Non-pigmented ciliary epithelial cell (primary cell): Measurements from ENCODE around the gene CLCN2.
"Not testable (repeated sequence)": the region's sequence is repeated elsewhere in the genome, so short reads cannot be mapped to it uniquely, and the experiment has no call there.

ENCODE experiments used
- DNase-seq: peaks from one replicate; pipeline ENCODE4 v3.0.0-alpha.2; 2010; ENCODE audit warnings: low read depth

CLCN2 gene

DNA sequence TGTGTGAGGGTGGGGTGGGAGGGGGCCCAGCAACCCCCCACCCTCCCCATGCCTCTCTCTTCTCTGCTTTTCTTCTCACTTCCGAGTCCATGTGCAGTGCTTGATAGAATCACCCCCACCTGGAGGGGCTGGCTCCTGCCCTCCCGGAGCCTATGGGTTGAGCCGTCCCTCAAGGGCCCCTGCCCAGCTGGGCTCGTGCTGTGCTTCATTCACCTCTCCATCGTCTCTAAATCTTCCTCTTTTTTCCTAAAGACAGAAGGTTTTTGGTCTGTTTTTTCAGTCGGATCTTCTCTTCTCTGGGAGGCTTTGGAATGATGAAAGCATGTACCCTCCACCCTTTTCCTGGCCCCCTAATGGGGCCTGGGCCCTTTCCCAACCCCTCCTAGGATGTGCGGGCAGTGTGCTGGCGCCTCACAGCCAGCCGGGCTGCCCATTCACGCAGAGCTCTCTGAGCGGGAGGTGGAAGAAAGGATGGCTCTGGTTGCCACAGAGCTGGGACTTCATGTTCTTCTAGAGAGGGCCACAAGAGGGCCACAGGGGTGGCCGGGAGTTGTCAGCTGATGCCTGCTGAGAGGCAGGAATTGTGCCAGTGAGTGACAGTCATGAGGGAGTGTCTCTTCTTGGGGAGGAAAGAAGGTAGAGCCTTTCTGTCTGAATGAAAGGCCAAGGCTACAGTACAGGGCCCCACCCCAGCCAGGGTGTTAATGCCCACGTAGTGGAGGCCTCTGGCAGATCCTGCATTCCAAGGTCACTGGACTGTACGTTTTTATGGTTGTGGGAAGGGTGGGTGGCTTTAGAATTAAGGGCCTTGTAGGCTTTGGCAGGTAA lies 15.9 kb downstream of the CLCN2 start:
- DNase-seq = no peak

DNA sequence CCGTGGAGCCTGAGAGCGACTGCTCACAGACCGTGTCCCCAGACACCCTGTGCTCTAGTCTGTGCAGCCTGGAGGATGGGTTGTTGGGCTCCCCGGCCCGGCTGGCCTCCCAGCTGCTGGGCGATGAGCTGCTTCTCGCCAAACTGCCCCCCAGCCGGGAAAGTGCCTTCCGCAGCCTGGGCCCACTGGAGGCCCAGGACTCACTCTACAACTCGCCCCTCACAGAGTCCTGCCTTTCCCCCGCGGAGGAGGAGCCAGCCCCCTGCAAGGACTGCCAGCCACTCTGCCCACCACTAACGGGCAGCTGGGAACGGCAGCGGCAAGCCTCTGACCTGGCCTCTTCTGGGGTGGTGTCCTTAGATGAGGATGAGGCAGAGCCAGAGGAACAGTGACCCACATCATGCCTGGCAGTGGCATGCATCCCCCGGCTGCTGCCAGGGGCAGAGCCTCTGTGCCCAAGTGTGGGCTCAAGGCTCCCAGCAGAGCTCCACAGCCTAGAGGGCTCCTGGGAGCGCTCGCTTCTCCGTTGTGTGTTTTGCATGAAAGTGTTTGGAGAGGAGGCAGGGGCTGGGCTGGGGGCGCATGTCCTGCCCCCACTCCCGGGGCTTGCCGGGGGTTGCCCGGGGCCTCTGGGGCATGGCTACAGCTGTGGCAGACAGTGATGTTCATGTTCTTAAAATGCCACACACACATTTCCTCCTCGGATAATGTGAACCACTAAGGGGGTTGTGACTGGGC lies 16.7 kb downstream of the CLCN2 start:
- DNase-seq = no peak

DNA sequence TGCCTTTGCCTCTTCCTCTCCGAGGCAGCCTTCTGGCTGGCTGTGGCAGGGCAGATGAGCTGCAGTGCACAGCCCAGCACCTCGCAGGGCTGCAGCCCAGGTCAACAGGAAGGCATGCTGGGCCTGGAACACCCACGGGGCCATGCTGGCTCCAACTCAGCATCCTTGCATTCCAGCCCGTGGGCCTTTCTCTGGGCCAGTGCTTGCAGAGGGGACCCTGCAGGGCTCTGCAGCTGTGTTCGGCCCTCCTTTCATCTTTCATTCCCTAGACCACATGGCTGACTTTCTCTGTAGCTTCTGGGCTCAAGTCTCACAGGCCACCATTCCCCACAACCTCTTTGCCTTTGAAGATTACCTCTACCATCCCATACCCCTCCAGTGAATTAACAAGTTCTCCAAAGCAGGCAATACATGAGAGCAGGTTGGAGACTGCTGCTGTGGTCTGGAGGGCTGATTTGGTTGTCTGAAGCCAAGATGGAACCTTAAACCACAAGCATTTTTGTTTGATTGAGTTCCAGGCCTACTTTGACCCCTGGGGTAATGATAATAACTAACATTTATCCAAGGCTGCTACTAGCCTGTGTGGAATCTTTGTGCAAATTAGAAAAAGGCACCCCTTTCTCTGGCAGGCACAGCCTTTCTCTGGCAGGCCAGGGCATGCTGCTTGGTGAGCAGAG lies 18.1 kb downstream of the CLCN2 start:
- no peak for DNase-seq

DNA sequence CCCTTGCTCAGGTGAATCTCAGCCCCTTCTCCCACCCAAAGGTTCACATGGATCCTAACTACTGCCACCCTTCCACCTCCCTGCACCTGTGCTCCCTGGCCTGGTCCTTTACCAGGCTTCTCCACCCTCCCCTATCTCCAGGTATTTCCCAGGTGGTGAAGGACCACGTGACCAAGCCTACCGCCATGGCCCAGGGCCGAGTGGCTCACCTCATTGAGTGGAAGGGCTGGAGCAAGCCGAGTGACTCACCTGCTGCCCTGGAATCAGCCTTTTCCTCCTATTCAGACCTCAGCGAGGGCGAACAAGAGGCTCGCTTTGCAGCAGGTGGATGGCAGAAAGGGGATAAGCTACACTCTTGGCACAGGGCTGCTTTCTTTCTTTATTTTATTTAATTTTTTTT lies 19.5 kb downstream of the CLCN2 start:
- DNase-seq = no peak

DNA sequence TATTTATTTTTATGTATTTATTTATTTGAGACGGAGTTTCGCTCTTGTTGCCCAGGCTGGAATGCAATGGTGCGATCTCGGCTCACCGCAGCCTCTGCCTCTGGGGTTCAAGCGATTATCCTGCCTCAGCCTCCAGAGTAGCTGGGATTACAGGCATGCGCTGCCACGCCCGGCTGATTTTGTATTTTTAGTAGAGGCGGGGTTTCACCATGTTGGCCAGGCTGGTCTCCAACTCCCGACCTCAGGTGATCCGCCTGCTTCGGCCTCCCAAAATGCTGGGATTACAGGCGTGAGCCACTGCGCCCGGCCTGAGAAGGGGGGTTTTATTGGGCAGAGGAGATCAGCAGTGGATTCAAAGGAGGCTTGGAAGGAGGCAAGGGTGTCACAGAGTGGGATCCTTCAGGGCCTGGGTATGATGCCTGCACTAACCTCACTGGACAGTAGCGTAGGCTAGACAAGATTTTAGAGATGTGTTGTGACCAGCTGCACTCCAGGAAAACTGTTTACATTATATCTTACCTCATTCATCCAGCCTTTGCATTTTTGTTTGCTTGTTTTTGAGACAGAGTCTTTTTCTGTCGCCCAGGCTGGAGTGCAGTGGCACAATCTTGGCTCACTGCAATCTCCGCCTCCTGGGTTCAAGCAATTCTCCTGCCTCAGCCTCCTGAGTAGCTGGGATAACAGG lies 21.8 kb downstream of the CLCN2 start:
- DNase-seq = not testable (repeated sequence)

DNA sequence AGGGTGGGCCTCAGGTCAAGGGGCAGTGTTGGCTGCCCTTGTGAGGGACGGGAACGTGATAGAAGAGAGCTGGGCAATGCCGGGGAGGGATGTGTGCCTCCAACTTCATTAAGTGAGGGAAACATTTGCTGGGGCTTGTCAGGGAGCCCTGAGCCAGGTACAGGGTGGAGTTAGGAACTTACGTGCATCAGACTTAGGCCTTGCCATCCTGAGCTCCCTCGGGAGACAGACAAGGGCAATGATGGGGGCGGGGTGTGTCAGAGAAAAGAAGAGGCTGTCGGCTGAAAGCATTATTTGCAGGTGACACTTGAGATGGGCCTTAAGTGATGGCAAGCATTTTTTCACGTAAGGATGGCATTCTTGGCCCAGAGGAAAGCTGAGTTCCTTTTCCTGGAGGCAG lies 22.4 kb downstream of the CLCN2 start:
- no peak for DNase-seq

DNA sequence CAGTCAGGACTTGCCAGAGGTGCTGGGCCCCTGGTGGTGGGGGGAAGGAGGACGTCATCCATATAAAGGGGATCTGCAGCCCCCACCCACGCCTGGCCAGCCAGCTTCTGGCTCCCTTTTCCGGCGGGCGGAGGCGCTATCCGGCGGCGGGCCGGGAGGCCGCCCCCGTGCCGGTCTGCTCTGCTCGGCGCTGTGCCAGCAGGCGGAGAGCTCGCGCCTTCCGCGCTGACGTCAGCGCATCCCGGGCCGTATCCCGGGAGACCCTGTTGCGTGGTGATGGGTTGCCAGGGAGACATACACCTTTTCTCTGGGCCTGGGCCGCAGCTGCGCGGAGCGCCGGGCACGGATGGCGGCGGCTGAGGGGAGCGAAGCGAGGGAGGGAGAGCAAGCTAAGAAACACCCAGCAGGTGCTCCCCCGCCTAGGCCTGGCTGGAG lies 22.9 kb downstream of the CLCN2 start:
- no peak for DNase-seq

DNA sequence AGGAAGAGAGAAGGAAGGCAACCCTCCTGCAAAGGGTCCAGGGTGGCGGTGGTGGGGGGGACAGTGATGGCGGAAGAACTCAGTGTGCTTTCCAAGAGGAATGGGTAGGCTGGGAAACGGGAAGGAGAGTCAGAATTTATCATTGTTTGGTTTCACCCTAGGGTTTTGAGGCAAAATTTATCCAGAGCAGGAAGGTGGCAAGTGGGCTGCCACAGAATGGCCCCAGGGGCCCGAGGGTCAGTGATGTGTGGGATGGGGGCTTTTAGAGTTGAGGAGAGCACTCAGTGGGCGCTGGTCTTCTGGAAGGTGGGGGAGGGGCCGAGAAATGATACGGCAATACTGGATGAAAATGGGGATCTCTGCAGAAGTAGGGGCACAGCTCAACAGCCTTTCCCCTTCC lies 23.4 kb downstream of the CLCN2 start:
- no peak for DNase-seq

DNA sequence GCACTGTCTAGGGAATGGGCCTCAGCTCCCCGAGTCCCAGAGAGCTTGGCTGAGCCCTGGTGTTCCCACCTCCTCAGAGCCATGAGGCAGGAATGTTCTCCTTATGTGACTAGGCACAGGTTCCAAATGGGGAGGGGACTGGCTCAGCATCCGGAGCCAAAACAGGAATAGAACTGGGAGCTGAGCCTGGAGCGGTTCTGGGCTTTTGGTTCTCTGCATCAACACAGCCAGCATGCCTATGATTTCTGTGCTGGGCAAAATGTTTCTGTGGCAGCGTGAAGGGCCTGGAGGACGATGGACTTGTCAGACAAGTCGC lies 24.0 kb downstream of the CLCN2 start, which contains the start of gene FAM131A:
Gene FAM131A, plus strand, starts transcription at position 202 of the 316 bp plus-strand sequence. Its CDS starts 31 bp downstream, at position 233.
- DNase-seq = no peak

DNA sequence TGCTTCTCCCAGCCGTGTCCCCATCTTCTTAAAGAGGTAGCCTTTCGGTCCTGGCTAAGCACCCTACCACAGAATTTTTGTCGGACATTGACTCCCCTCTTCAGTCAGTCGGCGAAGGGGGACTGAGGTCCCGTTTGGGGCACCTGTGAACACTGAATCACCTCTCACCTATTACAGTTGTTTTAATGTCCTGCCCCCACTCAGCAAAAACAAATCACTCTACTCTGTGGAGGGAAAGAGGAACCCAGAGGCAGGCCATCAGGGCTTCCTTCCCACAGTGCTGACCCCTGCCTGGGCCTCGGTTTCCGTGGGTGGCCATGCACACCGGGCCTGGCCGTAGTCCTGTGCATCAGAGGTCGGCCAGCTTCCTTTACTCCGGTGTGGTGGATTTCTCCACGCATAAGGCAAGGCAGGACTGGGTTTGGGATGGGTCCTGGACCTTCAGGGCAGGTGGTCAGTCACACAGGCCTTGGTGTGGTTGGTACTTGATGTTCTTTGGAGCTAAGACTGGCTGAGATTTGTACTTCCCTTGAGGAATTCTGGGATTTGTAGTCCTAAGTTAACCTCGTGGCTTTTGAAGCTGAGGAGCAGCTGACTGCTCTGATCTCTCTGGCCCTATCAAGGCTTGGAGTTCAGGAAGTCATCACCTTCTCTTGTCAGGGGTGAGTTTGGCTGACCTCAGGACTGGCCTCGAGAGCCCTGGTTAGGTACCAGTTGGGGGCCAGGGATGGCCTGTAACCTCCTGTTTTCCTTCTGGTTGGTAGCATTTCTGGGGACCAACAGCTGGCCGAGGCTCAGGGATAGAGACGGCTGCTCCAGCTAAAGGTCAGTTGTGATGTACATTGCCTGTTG lies 24.6 kb downstream of the CLCN2 start:
- no peak for DNase-seq

DNA sequence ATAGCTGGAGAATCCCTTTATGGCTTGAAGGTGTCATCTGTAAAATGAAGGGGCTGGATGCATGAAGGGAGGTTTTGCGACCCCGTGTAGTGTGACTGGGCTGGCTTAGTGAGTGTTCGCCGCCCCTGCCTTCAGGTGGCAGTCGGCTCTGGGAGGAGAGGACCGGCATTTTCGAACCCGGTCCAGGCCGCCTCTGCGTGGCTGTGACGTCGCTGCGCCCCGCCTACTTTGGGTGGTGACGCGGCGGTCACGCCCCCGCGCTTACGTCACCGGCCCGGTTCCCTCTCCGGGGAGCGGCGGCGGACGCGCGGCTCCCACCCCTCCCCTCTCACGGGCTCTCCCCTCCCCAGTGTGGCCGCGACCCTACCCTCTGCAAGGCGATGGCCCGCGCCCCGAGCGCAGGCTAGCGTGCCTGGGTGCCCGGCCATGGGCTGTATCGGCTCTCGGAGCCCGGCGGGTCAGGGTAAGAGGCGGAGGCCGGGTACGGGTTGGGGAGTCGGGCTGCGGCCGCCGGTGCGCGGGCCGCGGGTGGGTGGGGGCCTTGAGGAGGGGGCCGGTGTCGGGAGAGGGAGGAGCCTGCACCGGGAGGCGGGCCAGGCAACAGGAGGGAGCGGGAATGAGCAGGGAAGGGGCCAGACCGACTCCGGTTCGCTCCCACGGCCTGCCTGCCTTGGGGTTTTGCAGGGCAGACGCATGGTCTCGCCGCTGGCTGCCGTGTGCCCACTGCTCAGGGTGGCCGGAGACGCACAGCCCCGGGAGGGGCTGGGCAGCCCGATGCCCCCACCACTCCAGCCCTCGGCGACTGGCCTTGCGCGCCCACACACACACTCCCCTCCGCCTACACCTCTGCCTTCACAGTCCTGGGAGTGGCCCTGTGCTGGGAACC lies 25.5 kb downstream of the CLCN2 start:
- DNase-seq = no peak

DNA sequence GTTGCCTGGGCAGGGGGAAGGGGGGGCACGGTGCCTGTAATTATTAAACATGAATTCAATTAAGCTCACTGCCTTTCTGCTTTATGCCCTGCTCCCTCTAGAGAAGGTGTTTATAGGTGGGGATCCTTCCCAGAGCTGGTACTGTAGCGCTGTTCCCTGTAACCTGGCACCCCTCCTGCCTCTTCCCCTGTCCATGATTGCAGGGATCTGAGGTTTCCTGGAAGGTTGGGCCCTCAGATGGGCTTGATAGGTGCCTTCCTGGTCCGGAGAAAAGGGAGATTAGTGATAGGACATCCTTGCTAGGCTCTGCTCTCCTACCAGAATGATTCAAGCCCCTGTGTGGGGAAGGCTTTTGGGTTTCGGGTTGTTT lies 26.1 kb downstream of the CLCN2 start:
- no peak for DNase-seq

DNA sequence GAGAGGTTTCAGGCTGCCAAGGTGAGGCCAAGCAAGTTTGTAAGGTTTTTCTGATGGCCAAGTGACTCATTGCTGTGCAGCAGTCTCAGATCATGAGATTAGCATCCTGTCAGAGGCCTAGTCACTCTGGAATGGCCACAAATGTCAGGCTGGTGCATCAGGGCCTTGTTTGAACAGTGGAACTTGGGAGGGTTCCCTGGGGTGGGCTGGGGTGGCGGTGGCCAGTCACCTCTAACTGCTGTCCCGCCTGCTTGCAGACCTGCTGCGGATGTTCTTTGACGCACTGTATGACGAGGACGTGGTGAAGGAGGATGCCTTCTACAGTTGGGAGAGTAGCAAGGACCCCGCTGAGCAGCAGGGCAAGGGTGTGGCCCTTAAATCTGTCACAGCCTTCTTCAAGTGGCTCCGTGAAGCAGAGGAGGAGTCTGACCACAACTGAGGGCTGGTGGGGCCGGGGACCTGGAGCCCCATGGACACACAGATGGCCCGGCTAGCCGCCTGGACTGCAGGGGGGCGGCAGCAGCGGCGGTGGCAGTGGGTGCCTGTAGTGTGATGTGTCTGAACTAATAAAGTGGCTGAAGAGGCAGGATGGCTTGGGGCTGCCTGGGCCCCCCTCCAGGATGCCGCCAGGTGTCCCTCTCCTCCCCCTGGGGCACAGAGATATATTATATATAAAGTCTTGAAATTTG lies 26.8 kb downstream of the CLCN2 start:
- no peak for DNase-seq

DNA sequence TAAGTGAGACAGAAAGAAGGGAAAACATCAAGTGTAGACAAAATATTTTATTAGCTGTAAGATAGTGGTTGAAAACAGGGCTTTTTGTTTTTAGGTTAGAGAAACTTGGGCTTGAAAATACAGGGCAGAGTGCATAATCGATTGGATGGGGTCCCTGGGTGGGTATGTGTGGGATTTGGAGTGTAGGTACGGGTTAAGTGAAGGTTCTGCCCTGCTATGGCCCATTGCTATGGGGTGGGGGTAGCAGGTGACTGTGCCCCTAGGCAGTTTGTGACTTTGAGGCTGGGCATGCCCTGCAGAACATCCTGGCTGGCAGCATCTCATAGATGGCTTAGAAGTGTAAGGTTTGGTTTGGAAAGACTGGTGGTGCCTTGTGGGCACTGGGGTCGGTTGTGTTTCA lies 27.7 kb downstream of the CLCN2 start:
- no peak for DNase-seq

DNA sequence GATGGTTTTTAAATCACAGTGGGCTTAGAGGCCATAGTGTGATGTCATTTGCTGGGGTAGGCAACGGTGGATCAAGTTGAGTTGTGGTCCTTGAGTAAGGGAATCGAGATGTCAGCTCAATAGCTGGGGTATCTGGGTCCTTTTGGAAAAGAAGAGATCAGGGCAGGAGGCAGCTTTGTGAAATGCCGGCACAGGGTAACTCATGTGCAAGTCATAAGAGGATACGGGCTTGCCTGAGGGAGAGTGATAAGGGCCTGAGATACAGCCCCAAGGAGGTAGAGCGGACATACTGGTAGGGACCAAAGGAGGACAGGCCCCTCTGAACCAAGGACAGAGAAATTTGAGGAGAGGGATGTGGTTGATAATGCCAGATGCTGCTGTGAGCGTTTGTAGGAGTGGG lies 28.2 kb downstream of the CLCN2 start:
- no peak for DNase-seq

DNA sequence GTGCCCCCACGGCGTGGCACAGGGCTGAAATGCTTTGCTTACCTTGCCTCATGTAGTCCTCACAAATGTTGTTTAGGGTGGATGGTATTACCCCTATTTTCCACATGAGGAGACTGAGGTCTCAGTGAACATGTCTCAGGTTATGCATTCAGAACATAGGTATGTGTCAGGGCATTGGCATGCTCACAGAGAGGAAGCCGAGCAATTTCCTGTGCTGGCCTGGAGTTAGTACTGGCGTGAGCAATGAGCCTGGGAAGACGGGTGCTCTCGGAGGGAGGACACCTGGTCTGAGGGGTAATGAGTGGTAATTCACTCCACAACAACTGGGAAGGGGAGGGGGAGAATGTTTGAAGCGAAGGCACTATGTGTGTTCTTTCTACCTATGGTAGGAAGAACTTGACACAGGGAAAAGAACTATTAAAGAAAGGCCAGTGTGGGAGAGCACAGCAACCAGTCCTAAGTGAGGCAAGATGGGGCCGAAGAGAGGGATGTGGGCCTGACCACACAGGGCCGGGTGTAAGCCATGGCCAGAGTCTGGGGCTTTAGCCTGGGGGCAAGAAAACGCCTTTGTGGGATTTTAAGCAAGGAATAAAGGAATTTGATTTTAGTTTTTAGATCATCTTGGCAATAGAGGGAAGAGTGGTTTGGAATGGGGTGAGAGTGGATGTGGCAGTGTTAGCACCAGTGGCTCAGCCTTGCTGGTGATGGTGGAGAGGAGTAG lies 28.9 kb downstream of the CLCN2 start:
- peak; percentile 92 for DNase-seq

DNA sequence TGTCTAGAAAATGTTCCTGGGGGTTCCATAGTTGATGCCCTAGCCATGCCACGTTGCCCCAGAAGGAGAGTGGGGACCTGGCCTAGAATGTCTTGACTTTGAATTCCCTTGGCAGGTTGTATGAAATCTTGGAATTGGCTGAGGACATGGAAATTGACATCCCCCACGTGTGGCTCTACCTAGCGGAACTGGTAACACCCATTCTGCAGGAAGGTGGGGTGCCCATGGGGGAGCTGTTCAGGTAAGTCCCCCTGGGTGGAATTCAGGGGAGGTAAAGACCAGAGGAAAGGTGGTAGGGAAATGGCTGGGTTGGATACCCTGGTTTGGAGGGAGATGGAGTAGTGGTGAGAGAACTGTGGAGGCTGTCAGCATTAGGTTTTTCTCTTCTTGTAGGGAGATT lies 32.9 kb downstream of the CLCN2 start:
- DNase-seq = no peak

DNA sequence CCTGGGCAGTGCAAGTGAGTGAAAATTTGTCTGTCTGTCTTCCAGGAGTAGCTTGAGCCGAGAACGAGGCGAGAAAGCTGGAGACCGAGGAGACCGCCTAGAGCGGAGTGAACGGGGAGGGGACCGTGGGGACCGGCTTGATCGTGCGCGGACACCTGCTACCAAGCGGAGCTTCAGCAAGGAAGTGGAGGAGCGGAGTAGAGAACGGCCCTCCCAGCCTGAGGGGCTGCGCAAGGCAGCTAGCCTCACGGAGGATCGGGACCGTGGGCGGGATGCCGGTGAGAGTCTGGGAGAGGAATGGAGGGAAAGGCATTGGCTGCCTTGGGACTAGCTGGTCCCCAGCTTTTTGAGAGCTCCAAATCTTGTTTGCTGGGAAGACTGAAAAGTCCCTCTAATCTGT lies 34.2 kb downstream of the CLCN2 start:
- no peak for DNase-seq

DNA sequence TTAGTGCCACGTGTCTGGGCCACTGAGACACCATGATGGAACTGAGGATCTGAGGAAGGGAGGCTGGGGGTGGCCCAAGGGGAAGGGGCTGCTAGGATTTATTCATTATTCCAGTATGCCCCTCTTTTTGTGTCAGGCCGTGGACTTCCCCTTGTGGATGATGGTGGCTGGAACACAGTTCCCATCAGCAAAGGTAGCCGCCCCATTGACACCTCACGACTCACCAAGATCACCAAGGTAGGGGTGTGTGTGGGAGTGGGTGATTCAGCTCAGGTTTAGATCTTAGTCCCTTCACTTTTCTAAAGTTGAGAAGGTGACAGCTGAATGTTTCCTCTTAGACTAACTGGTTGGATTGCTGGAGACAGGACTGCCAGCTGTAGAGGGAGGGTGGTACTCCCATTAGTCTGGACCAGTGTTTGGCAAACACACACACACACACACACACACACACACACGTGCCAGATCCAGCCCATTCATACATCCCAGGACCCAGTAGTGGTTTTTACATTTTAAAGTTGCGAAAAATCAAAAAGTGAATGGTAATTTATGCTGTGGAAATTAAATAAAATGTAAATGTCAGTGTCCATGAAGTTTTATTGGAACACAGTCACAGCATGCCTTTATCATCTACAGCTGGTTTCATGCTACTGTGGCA lies 35.6 kb downstream of the CLCN2 start:
- no peak for DNase-seq
